SK-N-SH (cell line): ENCODE data around the gene KIF4A. TPM values are rescaled to one million over a fixed set of nuclear protein-coding genes. Genes with fewer than 3 reads are reported as not detected.

Experiments
- CTCF ChIA-PET: fragments of 300-600, 350-600 bp; formaldehyde crosslinking; extraction: SDS; loops from one replicate; lab custom pipeline; 2021; lab: Yijun Ruan, JAX
- POLR2A ChIA-PET: fragments of 350-600 bp; sonication (Branson Sonifier 250); formaldehyde crosslinking; extraction: SDS; loops from one replicate; lab custom pipeline; 2020; ENCODE audit warnings: antibody characterized with exemption, inconsistent platforms; lab: Yijun Ruan, JAX
- DNase-seq: peaks from one replicate; pipeline ENCODE4 v3.0.0; 2012
- H2AFZ ChIP-seq: fragments of 200-600 bp; sonication (generic); 2 replicates; pipeline ENCODE4 v1.8.1; 2016; ENCODE audit warnings: antibody characterized with exemption, mild to moderate bottlenecking, low read depth
- H3F3A ChIP-seq: fragments of 200-600 bp; sonication (generic); replicated peaks from 2 replicates; pipeline ENCODE3; 2016; ENCODE audit warnings: antibody characterized with exemption, mild to moderate bottlenecking; ENCODE audit not compliant: insufficient read depth
- H3K27ac ChIP-seq, 2 experiments: fragments of 200-500 bp in 1 of 2; fragments of 200-600 bp in 1 of 2; sonication (Bioruptor generic) in 1 of 2; sonication (generic), shearing (Covaris generic) in 1 of 2; 2 replicates each; pipeline versions ENCODE4 v1.5.1 to v1.6.1; 2014 to 2016; ENCODE audit warnings: low read depth in 2 of 2, inconsistent platforms in 1 of 2, low read length in 1 of 2, mild to moderate bottlenecking in 1 of 2, mixed read lengths in 1 of 2
- H3K27me3 ChIP-seq: fragments of 200-600 bp; sonication (generic), shearing (Covaris generic); 2 replicates; pipeline ENCODE4 v1.6.1; 2016; ENCODE audit warnings: mixed run types; ENCODE audit not compliant: insufficient read depth
- H3K36me3 ChIP-seq, 2 experiments: fragments of 200-500 bp in 1 of 2; fragments of 200-600 bp in 1 of 2; sonication (Bioruptor generic) in 1 of 2; sonication (generic) in 1 of 2; replicated peaks in 1 of 2; 2 replicates each; pipeline versions ENCODE3 to v1.5.1; 2014 to 2016; ENCODE audit warnings: low read length in 1 of 2, mild to moderate bottlenecking in 1 of 2; ENCODE audit not compliant: insufficient read depth in 2 of 2, control insufficient read depth in 1 of 2
- H3K4me1 ChIP-seq, 2 experiments: fragments of 200-500 bp in 1 of 2; fragments of 200-600 bp in 1 of 2; sonication (Bioruptor generic) in 1 of 2; sonication (generic), shearing (Covaris generic) in 1 of 2; 2 replicates each; pipeline versions ENCODE4 v1.5.1 to v1.6.1; 2014 to 2016; ENCODE audit warnings: low read depth in 1 of 2, low read length in 1 of 2, mixed run types in 1 of 2; ENCODE audit not compliant: insufficient read depth in 2 of 2, control insufficient read depth in 1 of 2
- H3K4me2 ChIP-seq: fragments of 200-600 bp; sonication (generic), shearing (Covaris generic); 2 replicates; pipeline ENCODE4 v1.6.1; 2017; ENCODE audit warnings: mixed run types
- H3K4me3 ChIP-seq, 2 experiments: fragments of 200-500 bp in 1 of 2; fragments of 200-600 bp in 1 of 2; sonication (Bioruptor generic) in 1 of 2; sonication (generic), shearing (Covaris generic) in 1 of 2; 2 replicates each; pipeline versions ENCODE4 v1.5.1 to v1.8.1; 2014 to 2016; ENCODE audit warnings: low read depth in 2 of 2, inconsistent platforms in 1 of 2, low read length in 1 of 2, mild to moderate bottlenecking in 1 of 2, mixed read lengths in 1 of 2, moderate library complexity in 1 of 2
- H3K79me2 ChIP-seq: fragments of 200-600 bp; sonication (generic); 2 replicates; pipeline ENCODE4 v1.8.1; 2017; ENCODE audit warnings: mild to moderate bottlenecking; ENCODE audit not compliant: insufficient read depth
- H3K9ac ChIP-seq: fragments of 200-600 bp; sonication (generic); 2 replicates; pipeline ENCODE4 v1.6.1; 2017; ENCODE audit warnings: mixed run types
- H3K9me2 ChIP-seq: fragments of 200-600 bp; sonication (generic); 2 replicates; pipeline ENCODE4 v1.6.1; 2017; ENCODE audit warnings: mixed run types
- H3K9me3 ChIP-seq: fragments of 200-600 bp; sonication (generic); 2 replicates; pipeline ENCODE4 v1.6.1; 2017; ENCODE audit warnings: mixed run types, mild to moderate bottlenecking, moderate library complexity
- H4K20me1 ChIP-seq: fragments of 200-600 bp; sonication (generic); 2 replicates; pipeline ENCODE4 v1.6.1; 2017; ENCODE audit warnings: mild to moderate bottlenecking, mixed run types; ENCODE audit not compliant: insufficient read depth
- CTCF ChIP-seq: fragments of 200-600 bp; sonication (generic); IDR thresholded peaks from 2 replicates; pipeline ENCODE4 v1.6.1; 2017; ENCODE audit warnings: antibody characterized with exemption, mild to moderate bottlenecking, moderate library complexity
- EZH2phosphoT487 ChIP-seq: fragments of 200-600 bp; sonication (generic); IDR thresholded peaks from 2 replicates; pipeline ENCODE4 v1.6.1; 2017; ENCODE audit warnings: low read depth, mixed run types, mild to moderate bottlenecking, antibody characterized with exemption, moderate library complexity, borderline replicate concordance
- FOXJ3 ChIP-seq: sonication (generic); formaldehyde crosslinking; IDR thresholded peaks from 2 replicates; pipeline ENCODE4 v1.5.1; 2020; ENCODE audit warnings: mild to moderate bottlenecking, missing genetic modification reagents
- FOXM1 ChIP-seq: IDR thresholded peaks from 2 replicates; pipeline ENCODE4 v1.4.0; 2012; ENCODE audit warnings: low read depth, mild to moderate bottlenecking
- GABPA ChIP-seq: IDR thresholded peaks from 2 replicates; pipeline ENCODE4 v1.4.0; 2012; ENCODE audit warnings: low read depth, mild to moderate bottlenecking
- GATA2 ChIP-seq: sonication (generic); formaldehyde crosslinking; IDR thresholded peaks from 2 replicates; pipeline ENCODE4 v1.5.0; 2020; ENCODE audit warnings: mild to moderate bottlenecking, missing genetic modification reagents
- JUND ChIP-seq: IDR thresholded peaks from 2 replicates; pipeline ENCODE4 v1.4.0; 2012
- MAX ChIP-seq: IDR thresholded peaks from 2 replicates; pipeline ENCODE4 v1.4.0; 2012; ENCODE audit warnings: low read depth
- MXI1 ChIP-seq: IDR thresholded peaks from 2 replicates; pipeline ENCODE4 v1.6.1; 2012; ENCODE audit warnings: mild to moderate bottlenecking, low read depth, low read length, improper control_type of control experiment
- NFIC ChIP-seq: IDR thresholded peaks from 2 replicates; pipeline ENCODE4 v1.4.0; 2012; ENCODE audit warnings: borderline replicate concordance
- NRF1 ChIP-seq: IDR thresholded peaks from 2 replicates; pipeline ENCODE4 v1.6.1; 2012; ENCODE audit warnings: low read depth, mild to moderate bottlenecking, low read length
- PBX3 ChIP-seq: IDR thresholded peaks from 2 replicates; pipeline ENCODE4; 2012
- POLR2AphosphoS5 ChIP-seq: IDR thresholded peaks from 2 replicates; pipeline ENCODE4 v1.6.1; 2012; ENCODE audit warnings: low read depth, low read length
- RCOR1 ChIP-seq: fragments of 150-350 bp; IDR thresholded peaks from 2 replicates; pipeline ENCODE4 v1.6.1; 2017; ENCODE audit warnings: antibody characterized with exemption, low read length
- REST ChIP-seq: IDR thresholded peaks from 2 replicates; pipeline ENCODE4 v1.6.1; 2012; ENCODE audit warnings: mild to moderate bottlenecking, low read depth, low read length, moderate library complexity
- RFX5 ChIP-seq: IDR thresholded peaks from 2 replicates; pipeline ENCODE4 v1.6.1; 2012; ENCODE audit warnings: mild to moderate bottlenecking, improper control_type of control experiment, low read length
- SIN3A ChIP-seq: IDR thresholded peaks from 2 replicates; pipeline ENCODE4 v1.6.1; 2012; ENCODE audit warnings: low read depth, mild to moderate bottlenecking, low read length, moderate library complexity, borderline replicate concordance
- SMC3 ChIP-seq: IDR thresholded peaks from 2 replicates; pipeline ENCODE4 v1.6.1; 2012; ENCODE audit warnings: low read depth, low read length, improper control_type of control experiment
- TAF1 ChIP-seq: IDR thresholded peaks from 2 replicates; pipeline ENCODE4 v1.6.1; 2012; ENCODE audit warnings: low read depth, mild to moderate bottlenecking, low read length, moderate library complexity, borderline replicate concordance
- TCF12 ChIP-seq: IDR thresholded peaks from 2 replicates; pipeline ENCODE4 v1.4.0; 2012
- USF1 ChIP-seq: IDR thresholded peaks from 2 replicates; pipeline ENCODE4 v1.4.0; 2012; ENCODE audit warnings: low read depth, borderline replicate concordance
- USF2 ChIP-seq: fragments of 150-350 bp; IDR thresholded peaks from 2 replicates; pipeline ENCODE4 v1.6.1; 2017; ENCODE audit warnings: antibody characterized with exemption, low read length, low read depth, borderline replicate concordance
- YY1 ChIP-seq: IDR thresholded peaks from 2 replicates; pipeline ENCODE4 v1.4.0; 2012; ENCODE audit warnings: low read depth, mild to moderate bottlenecking
- ZBTB33 ChIP-seq: IDR thresholded peaks from 2 replicates; pipeline ENCODE4 v1.4.0; 2012; ENCODE audit warnings: low read depth, borderline replicate concordance
- WGBS: methylation state at CpG from one replicate; pipeline ENCODE4 v1.1.6; 2017; ENCODE audit warnings: low lambda C conversion rate; 5-methylcytosine and 5-hydroxymethylcytosine counted together
- polyA plus RNA-seq, 3 experiments: library from polyadenylated mRNA; depleted of rRNA; stranded (reverse); fragments of >200 nt; gene quantifications; 2 replicates each; pipeline ENCODE4 v1.2.3, GENCODE V29; 2012

Gene KIF4A
- polyA plus RNA-seq, 1 of the 3 experiments (the other 2 are of a cell fraction): 11.5 TPM

GRCh38 chrX:70313503-70313902 lies 23.6 kb downstream of the KIF4A start:
- peaks cover 16% of the 10 kb centered on the region; the same call in 1 of the 2 replicates for H4K20me1 ChIP-seq
- H3K9me3 ChIP-seq: 0 out of 2 replicates have a peak, but pooled peaks cover 3% of the 10 kb centered on the region
- ChIA-PET CTCF (no interaction called here), POLR2A (no interaction called here)
- no peak overlapping the region for H3K9ac ChIP-seq
- H3K79me2 ChIP-seq: peaks cover 73% of the 10 kb centered on the region
- peak overlapping the region in 1 of 2 experiments; percentile 35; a peak in 2 of 4 replicates for H3K27ac ChIP-seq
- H3K4me1 ChIP-seq: no peaks in the 10 kb centered on the region; a peak in 1 of 4 replicates
- peaks cover 7% of the 10 kb centered on the region for H3F3A ChIP-seq
- no peak overlapping the region for H2AFZ ChIP-seq
- peak overlapping the region; percentile 27; the same call in 1 of the 2 replicates for H3K4me2 ChIP-seq
- no peak overlapping the region for H3K4me3 ChIP-seq
- 17% methylated on average over 1 of the region's 1 CpG for WGBS
- no peaks in the 10 kb centered on the region for H3K9me2 ChIP-seq
- DNase-seq: no peak
- peaks cover 0 to 9% of the 10 kb centered on the region in 2 experiments for H3K36me3 ChIP-seq
- no peaks in the 10 kb centered on the region for H3K27me3 ChIP-seq
- no peak for TF ChIP-seq CTCF
- no peak for TF ChIP-seq USF1
- no peak for TF ChIP-seq SMC3
- TF ChIP-seq NFIC: peak; percentile 65; the same call in 1 of the 2 replicates
- TF ChIP-seq ZBTB33: no peak
- TF ChIP-seq NRF1: no peak
- TF ChIP-seq PBX3: peak; percentile 52; the same call in 1 of the 2 replicates
- TF ChIP-seq TAF1: no peak
- TF ChIP-seq EZH2phosphoT487: no peak
- TF ChIP-seq POLR2AphosphoS5: no peak
- no peak for TF ChIP-seq MXI1
- no peak for TF ChIP-seq YY1
- TF ChIP-seq RFX5: no peak
- TF ChIP-seq JUND: peak; percentile 8; the same call in 1 of the 2 replicates
- TF ChIP-seq GABPA: no peak
- TF ChIP-seq TCF12: no peak
- TF ChIP-seq MAX: no peak
- TF ChIP-seq FOXM1: no peak
- no peak for TF ChIP-seq RCOR1
- TF ChIP-seq GATA2: no peak
- no peak for TF ChIP-seq USF2
- TF ChIP-seq REST: no peak
- no peak for TF ChIP-seq FOXJ3 (CRISPR knock-in tag)
- TF ChIP-seq SIN3A: no peak
